NOMO-1 treated with dmso at 0.1 percent for 144 hours (cell line): Measurements from ENCODE around the gene SZRD1.

Source experiments
- DNase-seq: peaks from one replicate; lab custom pipeline; 2025; ENCODE audit not compliant: unreplicated experiment; lab: John Stamatoyannopoulos, UW

Gene SZRD1

DNA sequence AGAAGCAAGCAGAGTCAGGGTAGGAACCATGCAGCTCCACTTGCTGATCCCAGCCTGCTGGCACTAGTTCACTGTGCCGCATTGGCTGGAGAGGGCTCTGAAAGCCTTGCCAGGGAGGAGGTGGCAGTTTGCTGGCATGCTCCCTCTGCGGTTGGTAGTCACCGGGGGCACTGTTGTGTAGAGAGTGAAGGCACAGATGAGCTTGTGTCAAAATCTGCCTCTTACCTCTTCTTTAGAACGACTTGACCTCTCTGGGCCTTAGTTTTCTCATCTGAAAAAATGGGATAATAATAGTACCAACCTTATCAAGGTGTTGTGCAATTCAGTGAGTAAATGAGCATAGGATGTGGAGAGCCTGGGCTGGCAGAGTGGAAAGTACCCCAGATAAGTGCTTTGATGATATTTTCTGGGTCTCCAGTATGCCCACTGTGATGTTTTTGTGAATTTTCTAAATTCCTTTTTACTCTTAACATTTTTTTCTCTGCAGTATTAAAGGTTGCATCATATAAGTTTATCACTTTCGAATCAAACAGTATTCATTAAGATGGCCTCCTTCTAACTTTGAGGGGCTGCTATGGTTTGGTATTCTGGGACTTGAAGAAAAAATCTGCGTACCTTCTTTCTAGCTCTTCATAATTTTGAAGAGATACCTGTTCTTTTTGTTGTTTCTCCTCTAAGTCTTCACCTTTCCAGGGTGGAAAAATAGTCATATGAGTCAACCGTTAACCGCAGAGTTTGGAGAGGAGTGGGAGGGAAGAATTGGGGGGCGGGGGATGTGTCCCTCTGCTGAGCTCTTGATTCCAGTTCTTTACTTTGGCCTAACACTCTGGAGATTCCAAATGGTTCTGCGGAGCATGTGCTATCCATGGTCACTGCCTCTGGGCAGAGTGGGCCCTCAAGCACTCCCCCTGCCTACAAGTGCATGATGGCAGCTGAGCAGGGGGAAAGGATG is 26.8 kb downstream of the SZRD1 start:
- no peak for DNase-seq

DNA sequence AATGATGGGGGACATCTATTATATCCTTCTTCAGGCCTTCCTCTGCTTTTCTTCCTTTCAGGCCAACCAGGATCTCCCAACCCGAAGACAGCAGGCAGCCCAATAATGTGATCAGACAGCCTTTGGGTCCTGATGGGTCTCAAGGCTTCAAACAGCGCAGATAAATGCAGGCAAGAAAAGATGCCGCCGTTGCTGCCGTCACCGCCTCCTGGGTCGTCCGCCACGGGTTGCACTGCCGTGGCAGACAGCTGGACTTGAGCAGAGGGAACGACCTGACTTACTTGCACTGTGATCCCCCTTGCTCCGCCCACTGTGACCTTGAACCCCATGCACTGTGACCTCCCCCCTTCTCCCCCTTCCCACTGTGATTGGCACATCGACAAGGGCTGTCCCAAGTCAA is 27.9 kb downstream of the SZRD1 start:
- DNase-seq: no peak

DNA sequence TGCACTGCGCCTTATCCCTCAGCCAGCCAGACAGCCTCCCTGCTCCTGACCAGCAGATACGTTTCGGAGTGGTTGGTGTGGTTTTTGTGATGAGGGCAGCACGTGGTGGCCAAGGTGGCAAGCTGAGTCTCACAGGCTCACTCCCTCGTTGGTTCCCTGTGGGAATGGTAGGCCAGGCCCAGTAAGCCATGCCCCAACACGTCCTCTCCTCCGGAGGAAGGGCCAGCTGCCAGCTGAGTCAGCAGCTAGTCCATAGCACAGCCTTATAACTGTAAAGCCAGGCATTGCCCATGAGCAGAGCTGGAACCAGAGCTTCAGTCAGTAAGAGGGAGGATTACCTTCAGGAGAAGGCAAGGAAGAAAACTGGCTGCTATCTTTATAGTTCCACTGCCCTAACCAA is 29.5 kb downstream of the SZRD1 start:
- no peak for DNase-seq

- no peak for DNase-seq
These were observed 30.1 kb downstream of the SZRD1 start for GRCh38 chr1:16397120-16397519.

GRCh38 chr1:16398371-16398953 is 31.4 kb downstream of the SZRD1 start:
- DNase-seq: no peak

DNA sequence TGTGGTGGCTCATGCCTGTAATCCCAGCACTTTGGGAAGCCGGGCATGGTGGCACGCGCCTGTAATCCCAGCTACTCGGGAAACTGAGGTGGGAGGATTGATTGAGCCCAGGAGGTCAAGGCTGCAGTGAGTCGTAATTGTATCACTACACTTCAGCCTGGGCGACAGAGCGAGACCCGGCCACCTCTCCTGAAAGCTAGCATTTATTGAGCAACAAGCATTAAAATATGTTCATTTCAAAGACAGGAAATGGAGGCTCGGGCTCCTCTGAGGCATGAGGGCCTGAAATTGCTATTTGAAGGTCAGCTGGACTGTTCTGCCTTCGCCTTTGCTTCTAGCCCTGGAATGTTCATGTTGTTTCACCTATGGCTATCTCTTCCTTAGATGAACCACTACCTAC is 35.7 kb downstream of the SZRD1 start:
- no peak for DNase-seq

DNA sequence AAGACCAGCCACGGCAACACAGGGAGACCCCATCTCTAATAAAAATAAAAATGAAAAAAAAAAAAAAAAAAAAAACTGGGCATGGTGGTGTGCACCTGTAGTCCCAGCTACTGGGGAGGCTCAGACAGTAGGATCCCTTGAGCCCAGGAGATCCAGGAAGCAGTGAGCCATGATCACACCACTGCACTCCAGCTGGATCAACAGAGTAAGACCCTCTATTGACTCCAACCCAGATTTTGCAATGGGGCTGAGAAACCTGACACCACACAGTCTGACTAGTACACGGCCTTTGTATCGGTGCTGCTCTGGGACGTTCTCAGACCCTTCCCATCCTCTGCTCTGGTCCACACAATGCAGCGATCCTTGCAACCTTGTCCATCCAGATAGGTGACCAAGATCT is 38.4 kb downstream of the SZRD1 start:
- DNase-seq: no peak

DNA sequence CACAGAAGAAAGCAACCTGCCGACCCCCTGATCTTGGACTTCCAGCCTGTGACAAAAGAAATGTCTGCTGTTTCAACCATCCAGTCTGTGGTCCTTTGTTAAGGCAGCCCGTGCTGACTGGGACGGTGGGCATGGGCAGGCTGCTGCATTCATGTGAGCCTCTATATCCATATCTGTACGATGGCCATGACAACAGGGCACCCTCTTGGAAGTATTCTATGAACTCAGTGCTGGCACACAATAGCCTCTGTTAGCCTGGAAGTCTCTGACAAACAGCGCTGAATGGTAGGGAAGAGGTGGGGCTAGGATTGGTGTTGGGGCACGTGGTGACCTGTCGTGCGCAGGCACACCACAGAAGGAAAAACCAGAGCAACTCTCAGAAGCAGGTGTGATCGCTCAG is 39.8 kb downstream of the SZRD1 start:
- no peak for DNase-seq

DNA sequence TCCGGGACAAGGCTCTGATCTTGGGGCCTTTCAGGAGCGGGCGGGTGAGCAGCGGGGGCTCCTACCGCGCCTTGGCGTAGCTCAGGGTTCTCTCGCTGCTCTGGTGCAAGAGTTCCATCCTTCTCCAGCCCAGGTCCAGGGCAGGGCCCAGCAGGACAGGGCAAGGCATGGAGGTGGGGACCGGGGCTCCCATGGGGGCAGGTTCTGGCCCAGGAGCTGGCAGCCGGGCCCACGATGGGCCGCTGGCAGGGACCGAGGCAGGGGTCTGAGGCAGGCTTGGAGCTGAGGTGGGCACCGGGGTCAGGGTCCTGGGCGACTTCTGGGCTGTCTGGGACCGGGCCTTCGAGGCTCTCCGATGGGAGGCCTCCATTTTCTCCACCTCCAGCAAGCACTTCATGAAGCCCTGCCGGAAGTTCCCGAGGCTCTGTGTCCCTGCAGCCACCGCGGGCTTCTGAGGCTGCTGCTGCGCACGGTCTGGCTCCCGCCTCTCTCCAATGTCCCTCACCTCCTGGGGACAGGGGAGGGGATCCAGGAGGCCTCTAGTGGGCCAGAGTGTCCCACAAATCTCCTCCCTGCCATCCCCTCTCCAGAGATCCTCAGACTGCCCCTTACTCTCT is 42.6 kb downstream of the SZRD1 start:
- DNase-seq: no peak

DNA sequence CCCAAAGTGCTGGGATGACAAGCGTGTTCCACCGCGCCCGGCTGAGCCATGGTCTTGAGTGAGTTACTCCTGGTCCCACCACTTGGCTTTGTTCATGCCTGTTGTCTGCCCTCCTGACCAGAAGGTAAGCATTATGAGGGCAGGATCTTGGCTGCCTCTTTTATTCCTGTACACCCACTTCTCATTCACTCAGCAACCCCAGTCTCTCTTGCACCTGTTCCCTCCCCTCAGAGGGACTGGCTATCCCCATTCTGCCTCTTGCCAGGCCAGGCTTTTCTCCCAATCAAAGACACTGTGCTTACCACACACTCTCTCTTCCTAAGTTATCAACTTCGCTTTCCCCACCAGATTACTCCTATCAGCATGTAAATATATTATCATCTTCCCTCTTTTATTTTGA is 43.8 kb downstream of the SZRD1 start:
- DNase-seq: no peak

DNA sequence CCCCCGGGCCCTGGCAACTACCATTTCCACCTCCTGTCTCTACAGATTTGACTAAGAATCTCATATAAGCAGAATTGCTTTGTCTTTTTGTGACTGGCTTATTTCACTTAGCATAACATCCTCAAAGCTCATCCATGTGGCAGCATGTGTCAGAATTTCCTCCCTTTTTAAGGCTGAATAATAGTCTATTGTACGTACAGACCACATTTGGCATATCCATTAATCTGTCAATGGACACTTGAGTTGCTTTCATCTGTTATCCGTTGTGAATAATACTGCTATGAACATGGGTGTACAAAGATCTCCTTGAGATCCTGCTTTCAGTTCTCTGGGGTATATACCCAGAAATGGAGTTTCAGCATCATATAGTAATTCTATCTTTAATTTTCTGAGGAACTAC is 46.1 kb downstream of the SZRD1 start:
- no peak for DNase-seq

GRCh38 chr1:16418823-16419425 is 51.9 kb downstream of the SZRD1 start:
- no peak for DNase-seq

- DNase-seq: no peak
These were observed 53.5 kb downstream of the SZRD1 start for GRCh38 chr1:16420424-16421118.

GRCh38 chr1:16421201-16421600 is 54.2 kb downstream of the SZRD1 start:
- DNase-seq: no peak

- no peak for DNase-seq
These were observed 55.0 kb downstream of the SZRD1 start for GRCh38 chr1:16422041-16422440.

GRCh38 chr1:16425125-16426025 is 58.3 kb downstream of the SZRD1 start:
- DNase-seq: no peak

GRCh38 chr1:16430606-16431005 is 63.6 kb downstream of the SZRD1 start:
- DNase-seq: no peak

- DNase-seq: no peak
These were observed 66.0 kb downstream of the SZRD1 start for GRCh38 chr1:16433030-16433429.

- no peak for DNase-seq
These were observed 67.0 kb downstream of the SZRD1 start for GRCh38 chr1:16434007-16434406.

DNA sequence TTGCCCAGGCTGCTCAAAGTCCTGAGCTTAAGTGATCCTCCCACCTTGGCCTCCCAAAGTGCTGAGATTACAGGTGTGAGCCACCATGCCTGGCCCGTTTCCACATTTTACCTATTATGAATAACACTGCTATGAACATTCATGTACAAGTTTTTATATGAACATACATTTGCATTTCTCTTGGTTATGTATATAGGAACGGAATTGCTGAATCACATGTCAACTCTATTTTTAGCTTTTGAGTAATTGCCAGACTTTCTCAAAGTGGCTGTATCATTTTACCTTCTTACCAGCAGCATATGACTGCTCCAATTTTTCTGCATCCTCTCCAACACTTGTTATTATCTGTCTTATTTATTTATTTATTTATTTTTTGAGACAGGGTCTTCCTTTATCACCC is 67.5 kb downstream of the SZRD1 start:
- DNase-seq: no peak
